Kidney epithelial cell (primary cell): ENCODE data around the gene IGHMBP2. TPM values are rescaled to one million over a fixed set of nuclear protein-coding genes. Genes with fewer than 3 reads are reported as not detected.

Experiments used
- DNase-seq: peaks from one replicate; pipeline ENCODE4 v3.0.0-alpha.2; 2010; ENCODE audit warnings: low read depth
- H3K27me3 ChIP-seq: 2 replicates; pipeline ENCODE4 v1.6.0; 2011; ENCODE audit warnings: low read length; ENCODE audit not compliant: control insufficient read depth, insufficient read depth
- H3K36me3 ChIP-seq: 2 replicates; pipeline ENCODE4 v1.5.1; 2011; ENCODE audit warnings: low read length; ENCODE audit not compliant: control insufficient read depth, insufficient read depth
- H3K4me3 ChIP-seq: 2 replicates; pipeline ENCODE4 v1.5.1; 2011; ENCODE audit warnings: low read depth, mild to moderate bottlenecking, control low read depth, low read length
- total RNA-seq: library from RNA; depleted of rRNA; stranded (reverse); fragments of >200 nt; gene quantifications from 2 replicates; pipeline ENCODE4 v1.2.3, GENCODE V29; 2015
- TF ChIP-seq, protein P1 (sequence below): IDR thresholded peaks from 2 replicates; pipeline ENCODE4 v1.5.1; 2011; ENCODE audit warnings: mild to moderate bottlenecking, moderate library complexity, low read length, control low read depth, inconsistent platforms; ENCODE audit not compliant: insufficient read depth, poor library complexity, severe bottlenecking

Gene IGHMBP2
- total RNA-seq, 1 donor from 2014 or later: 12.4 TPM

- TF ChIP-seq, protein P1, sequence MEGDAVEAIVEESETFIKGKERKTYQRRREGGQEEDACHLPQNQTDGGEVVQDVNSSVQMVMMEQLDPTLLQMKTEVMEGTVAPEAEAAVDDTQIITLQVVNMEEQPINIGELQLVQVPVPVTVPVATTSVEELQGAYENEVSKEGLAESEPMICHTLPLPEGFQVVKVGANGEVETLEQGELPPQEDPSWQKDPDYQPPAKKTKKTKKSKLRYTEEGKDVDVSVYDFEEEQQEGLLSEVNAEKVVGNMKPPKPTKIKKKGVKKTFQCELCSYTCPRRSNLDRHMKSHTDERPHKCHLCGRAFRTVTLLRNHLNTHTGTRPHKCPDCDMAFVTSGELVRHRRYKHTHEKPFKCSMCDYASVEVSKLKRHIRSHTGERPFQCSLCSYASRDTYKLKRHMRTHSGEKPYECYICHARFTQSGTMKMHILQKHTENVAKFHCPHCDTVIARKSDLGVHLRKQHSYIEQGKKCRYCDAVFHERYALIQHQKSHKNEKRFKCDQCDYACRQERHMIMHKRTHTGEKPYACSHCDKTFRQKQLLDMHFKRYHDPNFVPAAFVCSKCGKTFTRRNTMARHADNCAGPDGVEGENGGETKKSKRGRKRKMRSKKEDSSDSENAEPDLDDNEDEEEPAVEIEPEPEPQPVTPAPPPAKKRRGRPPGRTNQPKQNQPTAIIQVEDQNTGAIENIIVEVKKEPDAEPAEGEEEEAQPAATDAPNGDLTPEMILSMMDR: no peak
These were observed 35.4 kb upstream of the IGHMBP2 start for GRCh38 chr11:68868221-68868835.

GRCh38 chr11:68870470-68870869, 33.2 kb upstream of the IGHMBP2 start:
- Histone ChIP-seq H3K27me3 (peaks cover 3% of the 10 kb centered on the region), H3K4me3 (no peak overlapping the region), H3K36me3 (no peaks in the 10 kb centered on the region)
- DNase-seq: no peak
- TF ChIP-seq, protein P1: no peak

More at GRCh38 chr11:68868221-68868835, 35.4 kb upstream of the IGHMBP2 start:
- no peak overlapping the region for H3K4me3 ChIP-seq
- DNase-seq: no peak
- no peaks in the 10 kb centered on the region for H3K36me3 ChIP-seq
- peaks cover 3% of the 10 kb centered on the region for H3K27me3 ChIP-seq

DNA sequence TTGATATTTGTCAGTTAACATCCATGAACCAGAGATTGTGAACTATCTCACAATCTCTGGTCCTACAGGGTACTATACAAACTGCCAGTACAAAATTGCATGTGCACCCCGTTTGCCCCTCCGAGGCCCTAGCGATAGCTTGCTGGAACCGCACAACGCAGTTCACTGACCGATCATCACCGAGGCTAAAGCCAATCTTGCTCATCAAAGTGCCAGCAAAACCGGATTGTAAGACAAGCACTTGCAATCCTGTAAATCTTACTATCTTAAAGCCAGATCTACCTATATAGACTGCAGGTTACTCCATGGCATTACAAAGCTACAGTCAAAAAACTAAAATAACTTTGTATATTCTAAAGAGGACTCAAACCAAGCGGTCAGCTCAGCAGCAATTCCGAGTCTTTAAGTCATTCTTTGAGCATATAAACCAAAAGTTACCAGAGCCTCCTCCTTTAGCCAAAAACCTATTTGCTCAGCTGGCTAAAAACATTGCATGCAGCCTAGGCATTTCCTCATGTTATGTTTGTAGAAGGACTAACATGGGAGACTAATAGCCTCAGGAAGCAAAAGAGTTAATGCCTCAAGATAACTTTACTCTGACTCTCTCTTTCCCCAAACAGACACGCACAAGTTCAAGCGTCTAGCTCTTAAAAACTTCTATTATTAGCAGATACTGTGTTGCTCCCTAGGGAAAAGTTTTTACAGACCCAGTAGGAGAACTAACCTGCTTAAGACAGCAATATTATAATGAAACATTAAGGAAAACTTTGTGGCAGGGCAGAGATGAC, 31.3 kb upstream of the IGHMBP2 start:
- DNase-seq: no peak
- Histone ChIP-seq H3K36me3 (no peaks in the 10 kb centered on the region), H3K27me3 (peaks cover 3% of the 10 kb centered on the region), H3K4me3 (no peak overlapping the region)
- TF ChIP-seq, protein P1: no peak

- DNase-seq: no peak
- TF ChIP-seq, protein P1: no peak
- H3K36me3 ChIP-seq: no peaks in the 10 kb centered on the region
- H3K4me3 ChIP-seq: no peak overlapping the region
- no peaks in the 10 kb centered on the region for H3K27me3 ChIP-seq
These were observed 25.7 kb upstream of the IGHMBP2 start for GRCh38 chr11:68878022-68878421.

DNA sequence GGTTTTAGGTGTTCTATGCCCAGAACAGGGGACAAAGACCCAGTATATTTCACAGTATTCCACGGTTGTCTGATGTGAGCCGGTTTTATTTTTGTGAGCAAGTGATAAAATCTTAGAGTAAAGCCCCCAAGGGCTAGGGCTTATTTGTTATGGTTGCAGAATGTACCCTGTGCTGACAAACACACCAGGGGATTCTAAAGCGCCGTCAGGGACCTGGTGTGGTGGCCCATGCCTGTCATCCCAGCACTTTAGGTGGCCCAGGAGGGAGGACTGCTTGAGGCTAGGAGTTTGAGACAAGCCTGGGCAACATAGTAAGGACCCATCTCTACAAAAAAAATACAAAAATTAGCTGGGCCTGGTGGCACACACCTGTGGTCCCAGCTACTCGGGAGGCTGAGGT, 22.8 kb upstream of the IGHMBP2 start:
- DNase-seq: no peak
- H3K36me3 ChIP-seq: no peaks in the 10 kb centered on the region
- no peak overlapping the region for H3K4me3 ChIP-seq
- no peaks in the 10 kb centered on the region for H3K27me3 ChIP-seq
- TF ChIP-seq, protein P1: no peak
